ENCODE results near the gene GNB3. TPM values are rescaled to one million over a fixed set of nuclear protein-coding genes. Genes with fewer than 3 reads are reported as not detected.

GNB3 gene
- total RNA-seq: 1.2 and 1.3 TPM in 2 replicates

- Mint-ChIP-seq H3K27ac (no peak within 1 kb of the TSS), H3K4me1 (ENCODE audit: low read depth) (no peaks in the 10 kb centered on the region), H3K36me3 (ENCODE audit: low read depth) (no peaks in the 10 kb centered on the region), H3K27me3 (ENCODE audit: low read depth) (no peaks in the 10 kb centered on the region), H3K4me3 (ENCODE audit: low read depth) (no peak within 1 kb of the TSS), H3K9me3 (no peaks in the 10 kb centered on the region)
- intact Hi-C loops (cut with micrococcal nuclease): no loop called here
- no peak for DNase-seq (ENCODE audit: low spot score)
Measured at GRCh38 chr12:6840761-6841515, at the start of gene GNB3. Gene GNB3 (plus strand): TSS chr12:6840925. CDS start chr12:6841288, 363 bp downstream.

- H3K4me3 Mint-ChIP-seq (ENCODE audit: low read depth): peak overlapping the region; percentile 99
Measured at GRCh38 chr12:6791931-6792520, 48.7 kb upstream of the GNB3 start.

DNA sequence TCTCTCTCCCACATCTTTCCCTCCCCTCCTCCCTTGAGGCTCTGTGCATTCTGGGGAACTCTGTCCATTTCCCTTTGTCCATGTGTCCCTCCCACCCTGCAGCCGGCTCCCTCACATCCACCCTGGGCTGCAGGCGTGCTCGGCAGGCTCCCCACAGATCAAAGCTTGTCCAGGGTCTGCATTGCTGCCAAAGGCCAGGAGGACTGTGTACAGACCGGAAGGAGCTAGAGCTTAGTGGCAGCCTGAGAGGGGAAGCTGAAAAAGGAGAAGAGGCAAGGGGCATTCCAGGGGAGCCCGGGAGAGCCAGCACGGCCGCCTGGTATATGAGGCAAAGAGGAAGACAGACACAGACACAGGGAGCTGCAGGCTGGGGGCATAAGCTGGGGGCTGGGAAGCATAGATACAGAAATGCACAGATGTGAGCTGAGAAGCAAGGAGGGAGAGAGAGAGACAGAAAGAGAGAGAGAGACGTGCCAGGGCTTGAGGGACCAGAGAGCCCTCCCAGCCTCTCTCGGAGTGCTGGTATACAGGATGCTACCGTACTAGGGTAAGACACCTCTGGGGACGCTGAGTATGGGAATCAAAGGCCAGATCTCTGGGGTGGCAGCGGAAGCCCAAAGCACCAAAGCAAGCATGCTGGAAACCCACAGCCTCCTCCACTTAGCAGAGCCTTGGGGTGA, 48.1 kb upstream of the GNB3 start:
- H3K36me3 Mint-ChIP-seq (ENCODE audit: low read depth): peaks cover 78% of the 10 kb centered on the region
- intact Hi-C loops (cut with micrococcal nuclease): loop anchor here (1.0 to 5.0 kb wide), 3 partner anchors 35 to 105 kb away; partner anchors contain the start of genes MLF2, P3H3 and ZNF384
- H3K9me3 Mint-ChIP-seq: no peaks in the 10 kb centered on the region
- no peaks in the 10 kb centered on the region for H3K27me3 Mint-ChIP-seq (ENCODE audit: low read depth)
- H3K27ac Mint-ChIP-seq: peak overlapping the region; percentile 95
- DNase-seq (ENCODE audit: low spot score): peak; percentile 49
- H3K4me3 Mint-ChIP-seq (ENCODE audit: low read depth): peak overlapping the region; percentile 99
- peaks cover 53% of the 10 kb centered on the region for H3K4me1 Mint-ChIP-seq (ENCODE audit: low read depth)

More at GRCh38 chr12:6791931-6792520, 48.7 kb upstream of the GNB3 start:
- Mint-ChIP-seq H3K36me3 (ENCODE audit: low read depth) (peaks cover 71% of the 10 kb centered on the region), H3K9me3 (no peaks in the 10 kb centered on the region), H3K27me3 (ENCODE audit: low read depth) (no peaks in the 10 kb centered on the region), H3K4me1 (ENCODE audit: low read depth) (peaks cover 52% of the 10 kb centered on the region), H3K27ac (peak overlapping the region; percentile 95)
- DNase-seq (ENCODE audit: low spot score): no peak
- intact Hi-C loops (cut with micrococcal nuclease): loop anchor here (1.0 to 5.0 kb wide), 5 partner anchors 35 to 105 kb away; partner anchors contain the start of genes COPS7A, MLF2, P3H3 and USP5

- Mint-ChIP-seq H3K4me3 (ENCODE audit: low read depth) (peak overlapping the region; percentile 26), H3K4me1 (ENCODE audit: low read depth) (peaks cover 53% of the 10 kb centered on the region), H3K36me3 (ENCODE audit: low read depth) (peaks cover 94% of the 10 kb centered on the region), H3K27ac (peak overlapping the region; percentile 46), H3K27me3 (ENCODE audit: low read depth) (no peaks in the 10 kb centered on the region), H3K9me3 (no peaks in the 10 kb centered on the region)
- intact Hi-C loops (cut with micrococcal nuclease): no loop called here
- DNase-seq (ENCODE audit: low spot score): no peak
Measured at GRCh38 chr12:6795088-6795487, 45.6 kb upstream of the GNB3 start.

DNA sequence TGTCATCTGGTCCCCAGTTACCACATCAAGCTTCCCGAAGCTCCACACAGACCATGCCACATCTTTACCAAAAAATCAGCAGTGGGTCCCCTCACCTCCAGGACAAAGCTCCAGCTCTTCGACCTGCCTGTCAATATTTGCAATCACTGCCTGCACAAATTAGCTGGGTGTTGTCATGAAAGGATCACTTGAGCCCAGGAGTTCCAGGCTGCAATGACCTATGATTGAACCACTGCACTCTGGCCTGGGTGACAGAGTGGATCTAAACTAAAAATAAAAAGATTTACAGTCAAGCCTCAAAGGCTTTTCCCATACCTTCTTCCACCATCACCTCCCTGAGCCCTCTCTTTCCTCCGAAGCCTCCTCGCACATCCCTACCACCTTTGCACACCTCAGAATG, 44.1 kb upstream of the GNB3 start:
- Mint-ChIP-seq H3K27me3 (ENCODE audit: low read depth) (no peaks in the 10 kb centered on the region), H3K4me1 (ENCODE audit: low read depth) (peaks cover 50% of the 10 kb centered on the region), H3K36me3 (ENCODE audit: low read depth) (peaks cover 83% of the 10 kb centered on the region), H3K4me3 (ENCODE audit: low read depth) (no peak overlapping the region), H3K27ac (peak overlapping the region; percentile 3), H3K9me3 (no peaks in the 10 kb centered on the region)
- intact Hi-C loops (cut with micrococcal nuclease): no loop called here
- no peak for DNase-seq (ENCODE audit: low spot score)

- Mint-ChIP-seq H3K4me3 (ENCODE audit: low read depth) (no peak overlapping the region), H3K36me3 (ENCODE audit: low read depth) (peaks cover 80% of the 10 kb centered on the region), H3K27ac (no peak overlapping the region), H3K9me3 (no peaks in the 10 kb centered on the region), H3K4me1 (ENCODE audit: low read depth) (peaks cover 31% of the 10 kb centered on the region), H3K27me3 (ENCODE audit: low read depth) (no peaks in the 10 kb centered on the region)
- no peak for DNase-seq (ENCODE audit: low spot score)
- intact Hi-C loops (cut with micrococcal nuclease): no loop called here
Measured at GRCh38 chr12:6799147-6799546, 41.6 kb upstream of the GNB3 start.

DNA sequence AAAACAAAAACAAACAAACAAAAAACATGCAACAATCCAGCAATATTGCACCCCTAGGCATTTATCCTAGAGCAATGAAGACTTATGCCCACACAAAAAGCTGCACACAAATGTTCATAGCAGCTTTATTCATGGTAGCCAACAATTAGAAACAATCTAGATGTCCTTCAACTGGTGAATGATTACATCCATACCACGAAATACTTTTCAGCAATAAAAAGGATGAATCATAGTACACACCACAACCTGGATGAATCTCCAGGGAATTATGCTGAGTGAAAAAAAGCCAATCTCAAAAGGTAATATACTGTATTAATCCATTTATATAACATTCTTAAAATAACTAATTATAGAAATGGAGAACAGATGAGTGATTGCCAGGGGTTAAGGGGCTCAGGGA, 33.6 kb upstream of the GNB3 start:
- Mint-ChIP-seq H3K4me3 (ENCODE audit: low read depth) (no peak overlapping the region), H3K27me3 (ENCODE audit: low read depth) (no peaks in the 10 kb centered on the region), H3K36me3 (ENCODE audit: low read depth) (peaks cover 69% of the 10 kb centered on the region), H3K4me1 (ENCODE audit: low read depth) (peaks cover 8% of the 10 kb centered on the region), H3K9me3 (no peaks in the 10 kb centered on the region), H3K27ac (no peak overlapping the region)
- DNase-seq (ENCODE audit: low spot score): no peak
- intact Hi-C loops (cut with micrococcal nuclease): no loop called here

- Mint-ChIP-seq H3K27ac (no peak overlapping the region), H3K9me3 (no peaks in the 10 kb centered on the region), H3K27me3 (ENCODE audit: low read depth) (no peaks in the 10 kb centered on the region), H3K4me3 (ENCODE audit: low read depth) (no peak overlapping the region), H3K4me1 (ENCODE audit: low read depth) (peaks cover 8% of the 10 kb centered on the region), H3K36me3 (ENCODE audit: low read depth) (peaks cover 65% of the 10 kb centered on the region)
- DNase-seq (ENCODE audit: low spot score): no peak
- intact Hi-C loops (cut with micrococcal nuclease): no loop called here
Measured at GRCh38 chr12:6809056-6809455, 31.7 kb upstream of the GNB3 start.

GRCh38 chr12:6810758-6811157, 30.0 kb upstream of the GNB3 start:
- H3K27me3 Mint-ChIP-seq (ENCODE audit: low read depth): no peaks in the 10 kb centered on the region
- intact Hi-C loops (cut with micrococcal nuclease): no loop called here
- H3K9me3 Mint-ChIP-seq: no peaks in the 10 kb centered on the region
- H3K36me3 Mint-ChIP-seq (ENCODE audit: low read depth): peaks cover 70% of the 10 kb centered on the region
- H3K4me1 Mint-ChIP-seq (ENCODE audit: low read depth): peaks cover 8% of the 10 kb centered on the region
- peak overlapping the region; percentile 72 for H3K27ac Mint-ChIP-seq
- H3K4me3 Mint-ChIP-seq (ENCODE audit: low read depth): no peak overlapping the region
- DNase-seq (ENCODE audit: low spot score): no peak

DNA sequence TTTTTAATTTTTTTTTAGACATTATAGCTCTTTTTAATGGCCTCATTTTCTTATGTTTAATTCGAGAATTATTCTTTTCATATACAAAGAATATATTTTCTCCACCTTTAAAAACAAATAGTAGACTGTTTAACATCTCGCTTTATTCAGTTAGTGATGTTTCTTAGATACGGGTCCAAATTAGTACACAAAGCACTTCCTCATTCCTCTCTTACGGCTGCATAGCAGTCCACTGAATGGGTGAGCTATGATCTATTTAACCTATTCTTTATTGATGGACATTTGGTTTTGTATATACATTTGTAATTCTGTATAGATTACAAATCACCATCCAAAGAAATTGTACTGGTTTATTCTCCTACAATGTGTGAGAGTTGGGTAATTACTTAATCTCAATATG, 27.4 kb upstream of the GNB3 start:
- intact Hi-C loops (cut with micrococcal nuclease): no loop called here
- Mint-ChIP-seq H3K9me3 (no peaks in the 10 kb centered on the region), H3K36me3 (ENCODE audit: low read depth) (peaks cover 77% of the 10 kb centered on the region), H3K4me3 (ENCODE audit: low read depth) (no peak overlapping the region), H3K27me3 (ENCODE audit: low read depth) (no peaks in the 10 kb centered on the region), H3K4me1 (ENCODE audit: low read depth) (peaks cover 8% of the 10 kb centered on the region), H3K27ac (no peak overlapping the region)
- no peak for DNase-seq (ENCODE audit: low spot score)

- no peaks in the 10 kb centered on the region for H3K27me3 Mint-ChIP-seq (ENCODE audit: low read depth)
- no peak for DNase-seq (ENCODE audit: low spot score)
- H3K9me3 Mint-ChIP-seq: no peaks in the 10 kb centered on the region
- no peak overlapping the region for H3K27ac Mint-ChIP-seq
- intact Hi-C loops (cut with micrococcal nuclease): no loop called here
- H3K4me3 Mint-ChIP-seq (ENCODE audit: low read depth): no peak overlapping the region
- H3K36me3 Mint-ChIP-seq (ENCODE audit: low read depth): peaks cover 77% of the 10 kb centered on the region
- peaks cover 9% of the 10 kb centered on the region for H3K4me1 Mint-ChIP-seq (ENCODE audit: low read depth)
Measured at GRCh38 chr12:6816598-6816997, 24.1 kb upstream of the GNB3 start.

DNA sequence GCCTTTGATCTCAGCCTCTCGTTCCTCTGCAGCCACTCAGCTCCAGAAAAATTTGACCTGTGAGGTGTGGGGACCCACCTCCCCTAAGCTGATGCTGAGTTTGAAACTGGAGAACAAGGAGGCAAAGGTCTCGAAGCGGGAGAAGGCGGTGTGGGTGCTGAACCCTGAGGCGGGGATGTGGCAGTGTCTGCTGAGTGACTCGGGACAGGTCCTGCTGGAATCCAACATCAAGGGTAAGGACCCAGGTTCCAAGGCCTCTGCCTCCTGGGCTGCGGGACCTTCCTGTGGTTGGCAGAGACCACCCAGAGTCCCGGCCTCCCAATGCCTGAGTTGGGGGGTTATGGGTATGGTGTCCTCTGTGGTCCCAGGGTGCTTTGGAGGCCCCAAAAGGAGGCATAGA, 23.6 kb upstream of the GNB3 start:
- Mint-ChIP-seq H3K27me3 (ENCODE audit: low read depth) (no peaks in the 10 kb centered on the region), H3K4me3 (ENCODE audit: low read depth) (no peak overlapping the region), H3K36me3 (ENCODE audit: low read depth) (peaks cover 74% of the 10 kb centered on the region), H3K9me3 (no peaks in the 10 kb centered on the region), H3K27ac (no peak overlapping the region), H3K4me1 (ENCODE audit: low read depth) (peaks cover 12% of the 10 kb centered on the region)
- no peak for DNase-seq (ENCODE audit: low spot score)
- intact Hi-C loops (cut with micrococcal nuclease): no loop called here

DNA sequence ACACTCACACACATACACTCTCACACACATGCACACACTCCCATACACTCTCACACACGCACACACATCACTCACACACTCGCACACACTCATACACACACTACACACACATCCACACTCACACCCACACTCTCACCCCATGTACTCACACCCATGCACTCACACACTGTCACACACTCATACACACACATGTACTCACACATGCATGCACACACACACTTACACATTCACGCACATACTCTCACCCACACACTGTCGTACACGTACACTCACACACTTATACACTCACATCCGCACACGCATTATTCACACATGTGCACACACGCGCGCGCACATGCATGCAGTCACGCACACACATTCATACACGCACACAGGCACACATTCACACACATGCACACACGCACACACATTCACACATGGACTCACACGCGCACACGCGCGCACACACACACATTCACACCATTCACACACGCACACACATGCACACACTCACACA, 23.0 kb upstream of the GNB3 start:
- H3K27ac Mint-ChIP-seq: no peak overlapping the region
- H3K27me3 Mint-ChIP-seq (ENCODE audit: low read depth): peaks cover 3% of the 10 kb centered on the region
- no peak overlapping the region for H3K4me3 Mint-ChIP-seq (ENCODE audit: low read depth)
- no peak for DNase-seq (ENCODE audit: low spot score)
- H3K4me1 Mint-ChIP-seq (ENCODE audit: low read depth): peaks cover 13% of the 10 kb centered on the region
- intact Hi-C loops (cut with micrococcal nuclease): no loop called here
- H3K36me3 Mint-ChIP-seq (ENCODE audit: low read depth): peaks cover 71% of the 10 kb centered on the region
- no peaks in the 10 kb centered on the region for H3K9me3 Mint-ChIP-seq

Data from activated T-helper 2 cell treated with anti-CD3 and anti-CD28 coated beads, Interferon-gamma antibody, Interleukin-2, Interleukin-4, amounts not matched to agents 10 μg/mL and 5 μg/mL and 100 μg/mL, durations not matched to agents 14 hours and 24 hours and 36 hours (primary cell).